Heart left ventricle (tissue), 13 donors: ENCODE results near the gene UBE2D3.

Source experiments
- CTCF ChIP-seq, 12 donors: fragments of 200-600 bp; sonication (generic) in 4 of 12; IDR thresholded peaks; one replicate each; pipeline versions ENCODE4 v1.5.0 to v1.8.0; 2018 to 2022; ENCODE audit warnings: antibody characterized with exemption in 12 of 12, mild to moderate bottlenecking in 5 of 12
- POLR2A ChIP-seq, 2 donors: fragments of 450-650 bp; IDR thresholded peaks; one replicate each; pipeline ENCODE4 v1.6.1; 2017; ENCODE audit warnings: antibody characterized with exemption in 2 of 2, mild to moderate bottlenecking in 2 of 2, moderate library complexity in 2 of 2
- donor health status: ischemic (EF 13 %, LVEDD 7.1; RV severe dilation, severe dysfunction).
- donor health status: DM: no; HTN: yes; CAD: no.
- donor health status: DM: no; HTN: no; CAD: no.
- donor health status: ischemic (EF 25% LVEDD 6.9; RV normal size, moderate dysfunction).
- donor health status: ischemic (EF 25% LVEDD 5.7; RV mildly dilated, moderate dysfunction).
- donor health status: ischemic (EF 35%, LVEDD 5.7; RV mildly dilated, moderate dysfunction).
- donor health status: nonischemic (EF 11% LVEDD 7.7; RV severe dilation, severe dysfunction).
- donor health status: DM: yes; HTN: yes; CAD: no.
- donor health status: PGD.
- donor health status: ischemic (EF 29% LVEDD 5.4; RV normal size, mild dysfunction).
- donor health status: nonischemic (EF 23%, LVEDD 6.1; RV moderate dilation, normal function).

- TF ChIP-seq CTCF (IDR thresholded peaks at IDR 0.05) = no peak
- no peak for TF ChIP-seq POLR2A (IDR thresholded peaks at IDR 0.05)
Observed at GRCh38 chr4:102808009-102808408, 19.3 kb downstream of the UBE2D3 start.
